Ascending aorta (tissue), 2 donors: ENCODE measurements around the gene GPRASP3. TPM values are rescaled to one million over a fixed set of nuclear protein-coding genes. Genes with fewer than 3 reads are reported as not detected.

Experiments
- DNase-seq, 2 donors: peaks; one replicate each; pipeline ENCODE4 v3.0.0-alpha.2; 2019; ENCODE audit warnings: low spot score in 2 of 2
- H3K27ac ChIP-seq, 2 donors: fragments of 200-600 bp; sonication (generic); one replicate each; pipeline ENCODE4 v1.5.1; 2016 to 2017; ENCODE audit warnings: mild to moderate bottlenecking in 1 of 2
- H3K27me3 ChIP-seq: fragments of 200-600 bp; sonication (generic); one replicate; pipeline ENCODE4 v1.5.1; 2017
- H3K36me3 ChIP-seq, 2 donors: fragments of 200-600 bp; sonication (generic); one replicate each; pipeline ENCODE4 v1.5.1; 2016
- H3K4me1 ChIP-seq, 2 donors: fragments of 200-600 bp; sonication (generic); one replicate each; pipeline ENCODE4 v1.5.1; 2016 to 2017; ENCODE audit warnings: mild to moderate bottlenecking in 1 of 2
- H3K4me3 ChIP-seq, 2 donors: fragments of 200-600 bp; sonication (generic); one replicate each; pipeline ENCODE4 v1.5.1; 2016 to 2017; ENCODE audit warnings: mild to moderate bottlenecking in 1 of 2
- H3K9me3 ChIP-seq, 2 donors: fragments of 200-600 bp; sonication (generic); one replicate each; pipeline ENCODE4 v1.5.1; 2016
- intact Hi-C: fragments of 100-400 bp; cut with DNase I; formaldehyde crosslinking; loops from one replicate; pipeline ENCODE4 v1.15.1; 2023
- total RNA-seq: library from RNA; depleted of rRNA; stranded (reverse); fragments of >200 nt; gene quantifications from one replicate; pipeline ENCODE4 v1.1.0, GENCODE V29; 2016
- TF ChIP-seq, protein P1 (sequence below), 3 experiments: fragments of 200-600 bp in 2 of 3; fragments of 450-650 bp in 1 of 3; sonication (generic) in 2 of 3; IDR thresholded peaks; one replicate each; pipeline ENCODE4 v1.5.1; 2016 to 2019; ENCODE audit warnings: antibody characterized with exemption in 3 of 3, mild to moderate bottlenecking in 1 of 3, moderate library complexity in 1 of 3

Gene GPRASP3
- total RNA-seq, 1 donor from 2014 or later = 1.7 TPM

DNA sequence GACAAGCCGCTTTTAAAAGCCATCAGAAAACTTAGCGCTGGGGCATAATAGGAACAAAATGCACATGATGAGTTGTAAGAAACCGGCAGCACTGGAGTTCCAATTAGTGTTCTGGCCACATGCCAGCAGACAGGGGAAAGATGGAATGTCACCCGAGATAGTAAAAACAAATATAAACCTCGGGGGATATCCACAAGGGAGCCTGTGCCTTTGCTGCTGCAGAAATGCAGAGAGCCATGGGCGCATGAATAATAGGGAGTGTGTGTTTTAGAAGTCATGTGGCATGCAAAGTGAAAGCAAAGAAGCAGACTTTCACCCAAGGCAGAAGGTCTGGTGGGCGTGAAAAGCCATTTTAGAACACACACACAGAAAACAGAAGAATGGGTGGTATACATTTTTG is 19.1 kb downstream of the GPRASP3 start:
- intact Hi-C loops = no loop called here
- H3K36me3 ChIP-seq = no peaks in the 10 kb centered on the region
- H3K27ac ChIP-seq = no peak overlapping the region
- H3K9me3 ChIP-seq = no peaks in the 10 kb centered on the region
- H3K4me3 ChIP-seq = no peak overlapping the region
- H3K27me3 ChIP-seq = no peaks in the 10 kb centered on the region
- no peak for DNase-seq
- TF ChIP-seq, protein P1, sequence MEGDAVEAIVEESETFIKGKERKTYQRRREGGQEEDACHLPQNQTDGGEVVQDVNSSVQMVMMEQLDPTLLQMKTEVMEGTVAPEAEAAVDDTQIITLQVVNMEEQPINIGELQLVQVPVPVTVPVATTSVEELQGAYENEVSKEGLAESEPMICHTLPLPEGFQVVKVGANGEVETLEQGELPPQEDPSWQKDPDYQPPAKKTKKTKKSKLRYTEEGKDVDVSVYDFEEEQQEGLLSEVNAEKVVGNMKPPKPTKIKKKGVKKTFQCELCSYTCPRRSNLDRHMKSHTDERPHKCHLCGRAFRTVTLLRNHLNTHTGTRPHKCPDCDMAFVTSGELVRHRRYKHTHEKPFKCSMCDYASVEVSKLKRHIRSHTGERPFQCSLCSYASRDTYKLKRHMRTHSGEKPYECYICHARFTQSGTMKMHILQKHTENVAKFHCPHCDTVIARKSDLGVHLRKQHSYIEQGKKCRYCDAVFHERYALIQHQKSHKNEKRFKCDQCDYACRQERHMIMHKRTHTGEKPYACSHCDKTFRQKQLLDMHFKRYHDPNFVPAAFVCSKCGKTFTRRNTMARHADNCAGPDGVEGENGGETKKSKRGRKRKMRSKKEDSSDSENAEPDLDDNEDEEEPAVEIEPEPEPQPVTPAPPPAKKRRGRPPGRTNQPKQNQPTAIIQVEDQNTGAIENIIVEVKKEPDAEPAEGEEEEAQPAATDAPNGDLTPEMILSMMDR (IDR thresholded peaks at IDR 0.05) = no peak
- no peaks in the 10 kb centered on the region for H3K4me1 ChIP-seq

DNA sequence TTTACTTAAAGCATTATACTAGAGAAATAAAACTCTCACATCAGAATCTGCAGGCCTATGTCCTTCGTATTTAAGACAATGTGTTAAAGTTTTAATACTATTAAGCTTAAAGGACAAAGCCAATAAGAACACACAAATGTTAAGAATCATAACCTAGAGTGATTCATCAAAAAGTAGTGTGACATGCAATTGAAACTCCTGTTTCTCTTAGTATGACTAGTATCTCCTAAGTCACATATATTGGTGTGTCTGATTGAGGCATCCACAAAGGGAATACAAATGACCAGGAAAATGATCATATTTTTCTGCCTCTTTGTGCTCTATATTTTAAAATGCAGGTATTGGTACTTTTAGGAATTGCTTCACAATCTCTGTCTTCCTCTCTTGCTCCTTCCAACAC is 23.8 kb downstream of the GPRASP3 start:
- no peaks in the 10 kb centered on the region for H3K9me3 ChIP-seq
- no peak for DNase-seq
- no peaks in the 10 kb centered on the region for H3K4me1 ChIP-seq
- no peak overlapping the region for H3K27ac ChIP-seq
- no peaks in the 10 kb centered on the region for H3K27me3 ChIP-seq
- intact Hi-C loops = no loop called here
- no peaks in the 10 kb centered on the region for H3K36me3 ChIP-seq
- no peak overlapping the region for H3K4me3 ChIP-seq
- TF ChIP-seq, protein P1 (IDR thresholded peaks at IDR 0.05) = no peak

DNA sequence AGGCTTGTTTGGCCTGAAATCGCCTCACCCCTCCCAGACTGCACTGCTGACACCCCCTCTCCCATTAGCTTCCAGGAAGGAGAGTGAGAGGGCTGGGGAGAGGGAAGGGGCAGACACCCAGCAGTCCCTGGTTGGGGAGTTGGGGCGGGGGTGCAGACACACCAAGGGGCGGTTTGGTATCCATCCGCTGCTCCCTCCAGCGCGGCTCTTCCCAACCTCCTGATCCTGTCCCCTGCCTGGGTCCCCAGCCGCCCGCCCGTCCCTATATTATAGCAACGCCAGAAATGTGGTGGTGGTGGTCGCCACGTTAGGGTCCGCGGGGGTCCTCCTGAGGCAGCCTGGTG is 24.9 kb downstream of the GPRASP3 start:
- no peak for DNase-seq
- H3K27me3 ChIP-seq = no peaks in the 10 kb centered on the region
- TF ChIP-seq, protein P1 (IDR thresholded peaks at IDR 0.05) = no peak
- no peak overlapping the region for H3K27ac ChIP-seq
- no peaks in the 10 kb centered on the region for H3K9me3 ChIP-seq
- H3K4me3 ChIP-seq = peak overlapping the region; percentile 66 to 71
- no peaks in the 10 kb centered on the region for H3K36me3 ChIP-seq
- H3K4me1 ChIP-seq = no peaks in the 10 kb centered on the region
- intact Hi-C loops = no loop called here

DNA sequence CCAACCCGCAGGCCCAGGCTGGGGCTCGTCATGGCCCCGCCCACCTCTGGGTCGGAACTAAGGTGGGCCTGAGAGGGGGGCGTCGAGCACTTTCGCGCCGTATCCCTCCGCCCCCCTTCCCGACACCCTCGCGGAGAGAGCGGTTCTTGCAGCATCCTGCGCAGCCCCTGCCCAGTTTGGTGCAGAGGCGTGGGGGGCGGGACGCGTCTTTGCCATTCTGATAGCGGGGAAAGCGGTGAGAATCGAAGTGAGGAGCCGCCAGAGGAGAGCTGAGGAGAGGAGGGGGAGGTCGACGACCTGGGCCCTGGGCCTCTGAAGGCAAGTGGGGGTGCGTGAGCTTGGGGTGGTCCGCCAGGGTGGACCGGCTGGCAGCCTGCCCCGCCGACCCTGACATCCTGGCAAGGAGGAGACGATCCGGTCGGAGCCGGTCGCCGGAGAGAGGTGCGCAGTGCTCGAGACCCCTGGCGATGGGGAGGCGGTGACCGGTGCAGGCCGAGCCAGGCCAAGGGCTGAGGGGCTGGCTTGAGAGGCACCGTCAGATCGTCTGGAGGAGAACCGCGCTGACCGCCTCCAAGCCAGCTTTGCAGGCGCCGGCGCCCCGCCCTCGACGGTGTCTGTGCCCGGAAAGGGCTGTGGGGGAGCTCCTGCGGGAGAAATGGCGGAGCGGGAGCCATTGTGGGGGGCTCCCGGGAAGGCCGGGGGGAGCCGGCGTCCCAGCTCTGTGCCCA is 25.5 kb downstream of the GPRASP3 start:
- no peaks in the 10 kb centered on the region for H3K4me1 ChIP-seq
- DNase-seq = no peak
- H3K4me3 ChIP-seq = peak overlapping the region; percentile 66 to 71
- H3K27me3 ChIP-seq = no peaks in the 10 kb centered on the region
- TF ChIP-seq, protein P1 (IDR thresholded peaks at IDR 0.05) = no peak
- no peaks in the 10 kb centered on the region for H3K36me3 ChIP-seq
- no peaks in the 10 kb centered on the region for H3K9me3 ChIP-seq
- intact Hi-C loops = no loop called here
- H3K27ac ChIP-seq = no peak overlapping the region

DNA sequence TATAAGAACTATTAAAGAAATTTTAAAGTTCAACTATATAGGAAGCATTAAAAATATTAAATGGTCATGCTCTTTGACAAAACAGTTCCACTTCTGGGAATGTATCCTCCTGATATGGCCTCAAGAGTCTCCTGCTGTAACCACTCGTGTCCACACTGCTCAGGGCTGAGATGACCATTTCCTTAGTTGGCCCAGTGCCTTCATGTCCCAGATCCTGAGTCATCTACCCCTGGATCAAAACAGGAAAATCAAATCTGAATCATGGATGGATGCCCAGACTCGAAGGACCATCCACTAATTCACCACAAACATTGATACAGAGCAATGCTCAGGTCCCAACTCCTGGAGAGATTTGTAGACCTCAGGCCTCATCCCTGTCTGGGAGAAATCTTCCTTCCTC is 44.7 kb downstream of the GPRASP3 start:
- no peaks in the 10 kb centered on the region for H3K9me3 ChIP-seq
- TF ChIP-seq, protein P1 (IDR thresholded peaks at IDR 0.05) = no peak
- no peaks in the 10 kb centered on the region for H3K36me3 ChIP-seq
- intact Hi-C loops = loop anchor here (5.0 to 10.0 kb wide), 3 partner anchors 50 to 250 kb away; partner anchors contain the start of genes GPRASP2 and TMSB15A
- peak overlapping the region; percentile 3 to 21 for H3K27ac ChIP-seq
- H3K4me1 ChIP-seq = no peaks in the 10 kb centered on the region
- H3K4me3 ChIP-seq = no peak overlapping the region
- no peaks in the 10 kb centered on the region for H3K27me3 ChIP-seq
- peak in 1 of 2 donors; percentile 66 for DNase-seq
